OCI-LY7 (cell line): Measurements from ENCODE around the gene USHBP1. TPM values are rescaled to one million over a fixed set of nuclear protein-coding genes. Genes with fewer than 3 reads are reported as not detected.

Source experiments
- BruUV-seq: library from RNA; stranded (reverse); fragments of 400-500 nt; replicated peaks from 2 replicates; lab custom pipeline; 2021; lab: Mats Ljungman, UMichigan
- CTCF ChIA-PET: fragments of 300-600 bp; sonication (Branson Sonifier 250); formaldehyde crosslinking; loops from one replicate; lab custom pipeline; 2022; ENCODE audit warnings: antibody characterized with exemption; ENCODE audit not compliant: unreplicated experiment; lab: Charles Lee
- POLR2A ChIA-PET: fragments of 300-600 bp; sonication (Branson Sonifier 250); formaldehyde crosslinking; loops from one replicate; lab custom pipeline; 2022; ENCODE audit warnings: antibody characterized with exemption; lab: Charles Lee
- DNase-seq: peaks from one replicate; pipeline ENCODE4 v3.0.0-alpha.2; 2015; ENCODE audit warnings: low spot score
- H2AFZ ChIP-seq: fragments of 200-600 bp; sonication (generic), shearing (Covaris generic); 2 replicates; pipeline ENCODE4 v1.6.1; 2014; ENCODE audit warnings: mild to moderate bottlenecking, antibody characterized with exemption, low read length, moderate library complexity
- H3K27ac ChIP-seq: fragments of 200-600 bp; sonication (generic); 2 replicates; pipeline ENCODE4 v1.5.1; 2014; ENCODE audit warnings: mixed run types, low read depth, mild to moderate bottlenecking, moderate library complexity, low read length, inconsistent platforms; ENCODE audit not compliant: poor library complexity, severe bottlenecking
- H3K36me3 ChIP-seq: fragments of 200-600 bp; sonication (generic); 2 replicates; pipeline ENCODE4 v1.6.1; 2014; ENCODE audit warnings: mild to moderate bottlenecking, antibody characterized with exemption, low read length, moderate library complexity, mixed read lengths; ENCODE audit not compliant: insufficient read depth
- H3K4me1 ChIP-seq: fragments of 200-600 bp; sonication (generic); 2 replicates; pipeline ENCODE4 v1.5.1; 2014; ENCODE audit warnings: mild to moderate bottlenecking, low read length; ENCODE audit not compliant: insufficient read depth, poor library complexity, severe bottlenecking
- H3K4me2 ChIP-seq: fragments of 200-600 bp; sonication (generic); 2 replicates; pipeline ENCODE4 v1.6.1; 2014; ENCODE audit warnings: mild to moderate bottlenecking, low read length
- H3K4me3 ChIP-seq: fragments of 200-600 bp; sonication (generic); 2 replicates; pipeline ENCODE4 v1.5.1; 2014; ENCODE audit warnings: mild to moderate bottlenecking, low read depth, low read length; ENCODE audit not compliant: poor library complexity, severe bottlenecking
- H3K79me2 ChIP-seq: fragments of 200-600 bp; sonication (generic); 2 replicates; pipeline ENCODE4 v1.6.1; 2016; ENCODE audit warnings: low read depth, mild to moderate bottlenecking, low read length, moderate library complexity, mixed read lengths; ENCODE audit not compliant: insufficient read depth
- H3K9me2 ChIP-seq: fragments of 200-600 bp; sonication (generic); 2 replicates; pipeline ENCODE4 v1.6.1; 2016; ENCODE audit warnings: mild to moderate bottlenecking, low read length, mixed read lengths; ENCODE audit not compliant: insufficient read depth
- H3K9me3 ChIP-seq: fragments of 200-600 bp; sonication (generic); 2 replicates; pipeline ENCODE4 v1.6.1; 2014; ENCODE audit warnings: mild to moderate bottlenecking, mixed run types, low read length, mixed read lengths
- H4K20me1 ChIP-seq: fragments of 200-600 bp; sonication (generic); 2 replicates; pipeline ENCODE4 v1.6.1; 2014; ENCODE audit warnings: mild to moderate bottlenecking, antibody characterized with exemption, low read length, moderate library complexity, mixed read lengths; ENCODE audit not compliant: insufficient read depth
- CTCF ChIP-seq: fragments of 200-600 bp; sonication (generic); conservative IDR thresholded peaks from 2 replicates; pipeline ENCODE4 v1.5.1; 2014; ENCODE audit warnings: mild to moderate bottlenecking, antibody characterized with exemption, low read length, moderate library complexity, mixed read lengths
- EZH2phosphoT487 ChIP-seq: fragments of 200-600 bp; sonication (generic); IDR thresholded peaks from 2 replicates; pipeline ENCODE4 v1.6.1; 2018; ENCODE audit warnings: low read depth, borderline replicate concordance, mild to moderate bottlenecking, mixed run types, antibody characterized with exemption, low read length, moderate library complexity, mixed read lengths
- intact Hi-C: fragments of 100-400 bp; cut with micrococcal nuclease; formaldehyde crosslinking; loops from one replicate; pipeline ENCODE4 v1.10.0; 2022; ENCODE audit not compliant: unreplicated experiment
- total RNA-seq, 2 experiments: library from RNA; depleted of rRNA in 1 of 2; stranded (reverse); fragments of >200 nt in 1 of 2; shearing (Covaris generic) in 1 of 2; gene quantifications; 2 replicates each; pipeline ENCODE4 v1.2.3, GENCODE V29; 2014 to 2022

Gene USHBP1
- total RNA-seq, 2 experiments from 2014 or later, result 3.1 to 7.6 TPM

- H3K79me2 ChIP-seq, result peaks cover 23% of the 10 kb centered on the region; the same call in 1 of the 2 replicates
- intact Hi-C loops, result loop anchor here (10.0 kb wide), 1 partner anchor 346 kb away; no protein-coding TSS in a partner anchor
These were observed 23.6 kb downstream of the USHBP1 start for GRCh38 chr19:17240826-17241399.

GRCh38 chr19:17240062-17240752, 24.3 kb downstream of the USHBP1 start:
- no peak overlapping the region for H3K4me2 ChIP-seq
- peaks cover 9% of the 10 kb centered on the region; the same call in 1 of the 2 replicates for H3K36me3 ChIP-seq
- no TSS peak for BruUV-seq
- H4K20me1 ChIP-seq, result no peaks in the 10 kb centered on the region
- intact Hi-C loops, result loop anchor here (10.0 kb wide), 1 partner anchor 345 kb away; no protein-coding TSS in a partner anchor
- H3K9me3 ChIP-seq, result no peaks in the 10 kb centered on the region
- H3K4me1 ChIP-seq, result peaks cover 45% of the 10 kb centered on the region
- TF ChIP-seq CTCF, result no peak
- TF ChIP-seq EZH2phosphoT487, result no peak
- peaks cover 23% of the 10 kb centered on the region; the same call in 1 of the 2 replicates for H3K79me2 ChIP-seq
- H3K9me2 ChIP-seq, result no peaks in the 10 kb centered on the region
- H2AFZ ChIP-seq, result no peak overlapping the region
- no peak overlapping the region for H3K27ac ChIP-seq
- no peak for DNase-seq
- ChIA-PET POLR2A (interaction anchor here (0.7 kb wide), 1 partner anchor 13 kb away, joined by 4 read pairs; no protein-coding TSS in a partner anchor), CTCF (no interaction called here)
- H3K4me3 ChIP-seq, result no peak overlapping the region

More at GRCh38 chr19:17240826-17241399, 23.6 kb downstream of the USHBP1 start:
- no peak overlapping the region for H3K27ac ChIP-seq
- H2AFZ ChIP-seq, result no peak overlapping the region
- TF ChIP-seq CTCF, result no peak
- no peak for TF ChIP-seq EZH2phosphoT487
- DNase-seq, result no peak
- ChIA-PET CTCF (no interaction called here), POLR2A (interaction anchor here (0.6 to 1.4 kb wide), 2 partner anchors 164 to 389 kb away, joined by 3 read pairs; no protein-coding TSS in a partner anchor)
- no peaks in the 10 kb centered on the region for H3K9me3 ChIP-seq
- peaks cover 39% of the 10 kb centered on the region for H3K4me1 ChIP-seq
- H4K20me1 ChIP-seq, result no peaks in the 10 kb centered on the region
- H3K9me2 ChIP-seq, result no peaks in the 10 kb centered on the region
- BruUV-seq, result no TSS peak
- no peak overlapping the region for H3K4me2 ChIP-seq
- no peak overlapping the region for H3K4me3 ChIP-seq
- peaks cover 9% of the 10 kb centered on the region; the same call in 1 of the 2 replicates for H3K36me3 ChIP-seq
